ENCODE results near the gene UBE2G2.

Gene UBE2G2

GRCh38 chr21:44748621-44749020 lies 53.0 kb downstream of the UBE2G2 start:
- CTCF ChIA-PET: interaction anchor here (1.3 kb wide), 1 partner anchor 9 kb away, joined by 3 read pairs; no protein-coding TSS in a partner anchor
- POLR2A ChIA-PET: no interaction called here

GRCh38 chr21:44742418-44743153 lies 59.0 kb downstream of the UBE2G2 start:
- POLR2A ChIA-PET: interaction anchor here (0.5 kb wide), 1 partner anchor 876 kb away, joined by 3 read pairs; no protein-coding TSS in a partner anchor
- H3K4me3 ChIP-seq (ENCODE audit: low read depth, low read length): no peak overlapping the region
- CTCF ChIA-PET: interaction anchor here (0.7 to 1.4 kb wide), 6 partner anchors 11 to 232 kb away, joined by 3 to 6 read pairs (median 4); no protein-coding TSS in a partner anchor
- DNase-seq (ENCODE audit: low read depth, low spot score): no peak
- TF ChIP-seq CTCF (IDR thresholded peaks at IDR 0.05; ENCODE audit: insufficient read depth, low read length, missing control alignments): no peak

More at GRCh38 chr21:44748621-44749020, 53.0 kb downstream of the UBE2G2 start:
- H3K4me3 ChIP-seq (ENCODE audit: low read depth, low read length): no peak overlapping the region
- no peak for TF ChIP-seq CTCF (IDR thresholded peaks at IDR 0.05; ENCODE audit: insufficient read depth, low read length, missing control alignments)
- no peak for DNase-seq (ENCODE audit: low read depth, low spot score)

- H3K4me3 ChIP-seq (ENCODE audit: low read depth, low read length): no peak overlapping the region
- no peak for TF ChIP-seq CTCF (IDR thresholded peaks at IDR 0.05; ENCODE audit: insufficient read depth, low read length, missing control alignments)
- CTCF ChIA-PET: interaction anchor here (1.1 to 1.4 kb wide), 4 partner anchors 16 to 232 kb away, joined by 3 to 6 read pairs (median 4); no protein-coding TSS in a partner anchor
- POLR2A ChIA-PET: interaction anchor here (0.5 kb wide), 1 partner anchor 877 kb away, joined by 3 read pairs; no protein-coding TSS in a partner anchor
- no peak for DNase-seq (ENCODE audit: low read depth, low spot score)
Measured at GRCh38 chr21:44741921-44742320, 59.7 kb downstream of the UBE2G2 start.

- CTCF ChIA-PET: interaction anchor here (0.8 kb wide), 1 partner anchor 14 kb away, joined by 3 read pairs; no protein-coding TSS in a partner anchor
- DNase-seq (ENCODE audit: low read depth, low spot score): no peak
- POLR2A ChIA-PET: no interaction called here
- TF ChIP-seq CTCF (IDR thresholded peaks at IDR 0.05; ENCODE audit: insufficient read depth, low read length, missing control alignments): no peak
- no peak overlapping the region for H3K4me3 ChIP-seq (ENCODE audit: low read depth, low read length)
Measured at GRCh38 chr21:44740742-44741141, 60.9 kb downstream of the UBE2G2 start.

- CTCF ChIA-PET: no interaction called here
- DNase-seq (ENCODE audit: low read depth, low spot score): no peak
- H3K4me3 ChIP-seq (ENCODE audit: low read depth, low read length): no peak overlapping the region
- TF ChIP-seq CTCF (IDR thresholded peaks at IDR 0.05; ENCODE audit: insufficient read depth, low read length, missing control alignments): no peak
- POLR2A ChIA-PET: no interaction called here
Measured at GRCh38 chr21:44739316-44739715, 62.3 kb downstream of the UBE2G2 start.

- no peak for DNase-seq (ENCODE audit: low read depth, low spot score)
- CTCF ChIA-PET: no interaction called here
Measured at GRCh38 chr21:44738621-44739020, 63.0 kb downstream of the UBE2G2 start.

More at GRCh38 chr21:44738621-44739020, 63.0 kb downstream of the UBE2G2 start:
- H3K4me3 ChIP-seq (ENCODE audit: low read depth, low read length): no peak overlapping the region
- TF ChIP-seq CTCF (IDR thresholded peaks at IDR 0.05; ENCODE audit: insufficient read depth, low read length, missing control alignments): no peak
- POLR2A ChIA-PET: no interaction called here

Measured in AG04449 (cell line).